B cell (primary cell): Measurements from ENCODE around the gene SAPCD2. TPM values are rescaled to one million over a fixed set of nuclear protein-coding genes. Genes with fewer than 3 reads are reported as not detected.

Experiments used
- ATAC-seq: fragments of 200-7000 bp; cut with Tn5 transposase; one replicate; pipeline ENCODE4 v1.10.0; 2021; ENCODE audit warnings: low read depth, mild to moderate bottlenecking, moderate number of reproducible peaks, moderate library complexity
- CTCF ChIA-PET: fragments of 350-600 bp; sonication (Branson Sonifier 250); formaldehyde crosslinking; loops from one replicate; lab custom pipeline; 2021; ENCODE audit warnings: antibody characterized with exemption, inconsistent platforms; lab: Charles Lee
- POLR2A ChIA-PET: fragments of 350-600 bp; sonication (Branson Sonifier 250); formaldehyde crosslinking; loops from one replicate; lab custom pipeline; 2021; ENCODE audit warnings: antibody characterized with exemption; lab: Charles Lee
- DNase-seq: peaks from one replicate; pipeline ENCODE4 v3.0.0; 2013
- H2AFZ ChIP-seq: 2 replicates; pipeline ENCODE4 v1.6.1; 2012; ENCODE audit warnings: mild to moderate bottlenecking, low read depth, low read length; ENCODE audit not compliant: insufficient read depth, poor library complexity, severe bottlenecking
- H3K27ac ChIP-seq, 2 donors: 1 replicate in 1 of 2; 2 replicates in 1 of 2; pipeline ENCODE4 v1.5.1; 2012 to 2013; ENCODE audit warnings: low read length in 2 of 2, mild to moderate bottlenecking in 2 of 2, moderate library complexity in 1 of 2
- H3K27me3 ChIP-seq, 4 experiments: fragments of 200-600 bp in 1 of 4; sonication (generic) in 1 of 4; replicated peaks in 1 of 4; 1 replicate in 2 of 4; 2 replicates in 2 of 4; pipeline versions ENCODE4 v1.6.1 to v1.7.0; 2013 to 2016; ENCODE audit warnings: low read length in 3 of 4, mild to moderate bottlenecking in 2 of 4, mixed read lengths in 1 of 4, moderate library complexity in 1 of 4; ENCODE audit not compliant: insufficient read depth in 4 of 4, control insufficient read depth in 3 of 4; ENCODE audit errors: control extremely low read depth in 1 of 4
- H3K36me3 ChIP-seq, 2 experiments: replicated peaks in 1 of 2; 1 replicate in 1 of 2; 2 replicates in 1 of 2; pipeline versions ENCODE4 v1.6.1 to v1.7.1; 2013; ENCODE audit warnings: low read length in 1 of 2; ENCODE audit not compliant: insufficient read depth in 2 of 2, control insufficient read depth in 1 of 2; ENCODE audit errors: control extremely low read depth in 1 of 2, extremely low read depth in 1 of 2
- H3K4me1 ChIP-seq, 2 donors: fragments of 200-600 bp in 1 of 2; sonication (generic) in 1 of 2; 1 replicate in 1 of 2; 2 replicates in 1 of 2; pipeline versions ENCODE4 v1.5.1 to v1.6.1; 2013 to 2017; ENCODE audit warnings: low read length in 2 of 2; ENCODE audit not compliant: control insufficient read depth in 2 of 2, insufficient read depth in 2 of 2
- H3K4me2 ChIP-seq: replicated peaks from 2 replicates; pipeline ENCODE3; 2012; ENCODE audit warnings: mild to moderate bottlenecking, low read depth, low read length; ENCODE audit not compliant: poor library complexity, severe bottlenecking
- H3K4me3 ChIP-seq, 5 experiments: fragments of 200-600 bp in 1 of 5; sonication (generic) in 1 of 5; 1 replicate in 3 of 5; 2 replicates in 2 of 5; pipeline versions ENCODE4 v1.5.1 to v1.7.0; 2011 to 2016; ENCODE audit warnings: low read length in 4 of 5, mild to moderate bottlenecking in 4 of 5, low read depth in 2 of 5, control low read depth in 1 of 5, moderate library complexity in 1 of 5; ENCODE audit not compliant: insufficient read depth in 1 of 5; ENCODE audit errors: control extremely low read depth in 1 of 5, extremely low read depth in 1 of 5
- H3K79me2 ChIP-seq: fragments of 200-600 bp; sonication (generic); one replicate; pipeline ENCODE4 v1.6.0; 2016; ENCODE audit warnings: low read length; ENCODE audit not compliant: control insufficient read depth, insufficient read depth
- H3K9ac ChIP-seq: fragments of 200-600 bp; sonication (generic); 2 replicates; pipeline ENCODE4 v1.6.1; 2017; ENCODE audit warnings: mild to moderate bottlenecking, low read length, moderate library complexity
- H3K9me3 ChIP-seq, 3 donors: one replicate each; pipeline versions ENCODE4 v1.6.1 to v1.7.1; 2013; ENCODE audit warnings: low read length in 2 of 3; ENCODE audit not compliant: control insufficient read depth in 2 of 3, insufficient read depth in 1 of 3; ENCODE audit errors: control extremely low read depth in 1 of 3
- H4K20me1 ChIP-seq: 2 replicates; pipeline ENCODE4 v1.6.0; 2012; ENCODE audit warnings: mild to moderate bottlenecking, low read length; ENCODE audit not compliant: insufficient read depth, control insufficient read depth, poor library complexity, severe bottlenecking
- H3K27ac Mint-ChIP-seq: one replicate; pipeline ENCODE4 v1.8.0; 2021; ENCODE audit warnings: mixed read lengths
- H3K27me3 Mint-ChIP-seq: one replicate; pipeline ENCODE4 v1.8.0; 2021; ENCODE audit warnings: mixed read lengths
- H3K4me1 Mint-ChIP-seq: one replicate; pipeline ENCODE4 v1.8.0; 2021; ENCODE audit warnings: mixed read lengths
- H3K4me3 Mint-ChIP-seq: one replicate; pipeline ENCODE4 v1.8.0; 2021; ENCODE audit warnings: mixed read lengths
- H3K9me3 Mint-ChIP-seq: one replicate; pipeline ENCODE4 v1.8.0; 2022; ENCODE audit warnings: mixed read lengths; ENCODE audit not compliant: insufficient read depth
- EZH2 ChIP-seq: IDR thresholded peaks from 2 replicates; pipeline ENCODE4 v1.6.1; 2012; ENCODE audit warnings: borderline replicate concordance, low read depth, mild to moderate bottlenecking, moderate library complexity, low read length; ENCODE audit not compliant: insufficient read depth, poor library complexity, severe bottlenecking
- WGBS: methylation state at CpG from one replicate; pipeline ENCODE4 v1.1.5; 2013; ENCODE audit warnings: missing lambda C conversion rate; ENCODE audit not compliant: insufficient coverage; 5-methylcytosine and 5-hydroxymethylcytosine counted together
- intact Hi-C: fragments of 100-400 bp; cut with micrococcal nuclease; formaldehyde crosslinking; loops from one replicate; pipeline ENCODE4 v1.10.0; 2022
- polyA plus RNA-seq: library from polyadenylated mRNA; depleted of rRNA; stranded (reverse); fragments of >200 nt; gene quantifications from 2 replicates; pipeline ENCODE4 v1.2.3, GENCODE V29; 2012
- total RNA-seq, 2 donors: library from RNA; stranded (reverse); fragments of 120-200 nt in 1 of 2; gene quantifications; 1 replicate in 1 of 2; 2 replicates in 1 of 2; pipeline versions ENCODE4 v1.2.3 to v1.2.4, GENCODE V29; 2013 to 2022
- TF ChIP-seq, protein P1 (sequence below): fragments of 200-600 bp; IDR thresholded peaks from one replicate; pipeline ENCODE4 v1.8.0; 2022; ENCODE audit warnings: antibody characterized with exemption, mild to moderate bottlenecking

SAPCD2 gene
- total and polyA plus RNA-seq, 2 donors (not counting 1 experiment from before 2014, with no cell fraction given): 0.39 to 0.69 TPM

DNA sequence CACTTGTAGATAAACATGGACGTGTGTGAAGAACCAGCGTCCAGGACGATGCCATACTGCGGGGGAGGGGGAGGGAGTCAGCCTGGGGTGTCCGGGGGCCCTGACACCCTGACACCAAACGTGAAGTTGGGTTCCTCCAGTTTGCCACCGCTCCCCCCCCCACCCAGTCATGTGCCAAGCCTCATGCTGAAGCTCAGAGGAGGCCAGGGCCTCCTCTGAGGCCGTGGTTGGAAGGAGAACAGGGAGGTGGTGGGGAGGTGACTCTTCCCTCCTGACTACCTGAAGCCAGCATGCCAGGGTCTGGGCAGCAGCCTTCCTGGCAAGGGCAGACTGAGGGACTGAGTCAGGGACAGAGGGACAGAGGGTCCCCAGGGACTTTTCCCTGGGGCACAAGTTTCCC lies 18.1 kb downstream of the SAPCD2 start:
- Histone ChIP-seq H3K36me3 (no peaks in the 10 kb centered on the region), H3K27ac (no peak overlapping the region), H3K9me3 (peaks cover 0 to 27% (median 0%) of the 10 kb centered on the region in 3 donors), H3K27me3 (peaks cover 0 to 69% (median 40%) of the 10 kb centered on the region in 4 experiments), H2AFZ (no peak overlapping the region), H3K4me2 (no peak overlapping the region), H3K9ac (no peak overlapping the region), H3K79me2 (no peaks in the 10 kb centered on the region), H3K4me3 (no peak overlapping the region), H4K20me1 (no peaks in the 10 kb centered on the region), H3K4me1 (peaks cover 14 to 20% of the 10 kb centered on the region in 2 donors)
- DNase-seq (no peak), ATAC-seq (no peak)
- no peak for TF ChIP-seq EZH2
- TF ChIP-seq, protein P1, sequence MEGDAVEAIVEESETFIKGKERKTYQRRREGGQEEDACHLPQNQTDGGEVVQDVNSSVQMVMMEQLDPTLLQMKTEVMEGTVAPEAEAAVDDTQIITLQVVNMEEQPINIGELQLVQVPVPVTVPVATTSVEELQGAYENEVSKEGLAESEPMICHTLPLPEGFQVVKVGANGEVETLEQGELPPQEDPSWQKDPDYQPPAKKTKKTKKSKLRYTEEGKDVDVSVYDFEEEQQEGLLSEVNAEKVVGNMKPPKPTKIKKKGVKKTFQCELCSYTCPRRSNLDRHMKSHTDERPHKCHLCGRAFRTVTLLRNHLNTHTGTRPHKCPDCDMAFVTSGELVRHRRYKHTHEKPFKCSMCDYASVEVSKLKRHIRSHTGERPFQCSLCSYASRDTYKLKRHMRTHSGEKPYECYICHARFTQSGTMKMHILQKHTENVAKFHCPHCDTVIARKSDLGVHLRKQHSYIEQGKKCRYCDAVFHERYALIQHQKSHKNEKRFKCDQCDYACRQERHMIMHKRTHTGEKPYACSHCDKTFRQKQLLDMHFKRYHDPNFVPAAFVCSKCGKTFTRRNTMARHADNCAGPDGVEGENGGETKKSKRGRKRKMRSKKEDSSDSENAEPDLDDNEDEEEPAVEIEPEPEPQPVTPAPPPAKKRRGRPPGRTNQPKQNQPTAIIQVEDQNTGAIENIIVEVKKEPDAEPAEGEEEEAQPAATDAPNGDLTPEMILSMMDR: no peak
- ChIA-PET POLR2A (interaction anchor here (0.8 to 1.0 kb wide), 2 partner anchors 23 to 190 kb away, joined by 3 to 4 read pairs; no protein-coding TSS in a partner anchor), CTCF (interaction anchor here (0.8 to 1.5 kb wide), 5 partner anchors 9 to 16 kb away, joined by 3 to 6 read pairs (median 4); no protein-coding TSS in a partner anchor)
- Mint-ChIP-seq H3K27ac (no peak overlapping the region), H3K27me3 (peaks cover 13% of the 10 kb centered on the region), H3K4me1 (peaks cover 4% of the 10 kb centered on the region), H3K9me3 (no peaks in the 10 kb centered on the region), H3K4me3 (no peak overlapping the region)
- 75% methylated on average over 1 of the region's 8 CpGs for WGBS
- intact Hi-C loops: no loop called here

DNA sequence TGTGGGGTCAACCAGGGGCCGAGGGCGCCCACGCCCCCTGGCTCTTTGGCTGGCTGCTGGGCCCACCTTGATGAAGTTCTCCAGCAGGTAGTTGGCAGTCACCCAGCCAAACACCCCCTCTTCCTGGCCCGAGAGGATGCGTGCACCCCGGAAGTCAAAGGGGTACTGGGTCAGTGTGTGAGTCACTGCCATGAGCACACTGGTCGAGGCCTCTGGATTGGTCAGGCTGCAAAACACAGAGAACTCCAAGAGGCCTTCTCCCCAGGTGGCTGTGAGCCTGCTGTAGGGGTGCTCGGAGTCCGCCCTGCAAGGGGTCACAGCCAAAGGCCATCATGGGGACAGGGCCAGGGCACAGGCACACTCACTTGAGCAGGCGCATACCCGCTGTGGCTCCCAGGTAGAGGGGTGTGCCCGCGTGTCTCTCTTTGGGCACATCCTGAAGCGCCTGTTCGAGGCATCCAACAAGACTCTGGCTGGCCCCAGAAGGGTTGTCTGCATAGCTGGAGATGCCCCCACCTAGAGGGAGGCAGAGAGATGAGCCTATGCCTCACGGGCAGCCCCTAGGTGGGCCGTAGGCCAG lies 19.1 kb downstream of the SAPCD2 start:
- TF ChIP-seq EZH2: no peak
- TF ChIP-seq, protein P1: no peak
- peaks cover 8% of the 10 kb centered on the region for H3K4me1 Mint-ChIP-seq
- H3K4me3 Mint-ChIP-seq: no peak overlapping the region
- H3K79me2 ChIP-seq: no peaks in the 10 kb centered on the region
- ATAC-seq (no peak), DNase-seq (no peak)
- H4K20me1 ChIP-seq: peaks cover 3% of the 10 kb centered on the region
- POLR2A ChIA-PET: no interaction called here
- H3K27ac Mint-ChIP-seq: no peak overlapping the region
- intact Hi-C loops: no loop called here
- peaks cover 0 to 34% (median 0%) of the 10 kb centered on the region in 3 donors for H3K9me3 ChIP-seq
- H3K4me2 ChIP-seq: no peak overlapping the region
- no peaks in the 10 kb centered on the region for H3K9me3 Mint-ChIP-seq
- CTCF ChIA-PET: no interaction called here
- peaks cover 20 to 30% of the 10 kb centered on the region in 2 donors for H3K4me1 ChIP-seq
- 93% methylated on average over 16 of the region's 17 CpGs for WGBS
- peaks cover 13% of the 10 kb centered on the region for H3K27me3 Mint-ChIP-seq
- peaks cover 0 to 80% (median 48%) of the 10 kb centered on the region in 4 experiments for H3K27me3 ChIP-seq
- H3K4me3 ChIP-seq: no peak overlapping the region
- H3K9ac ChIP-seq: no peak overlapping the region
- no peaks in the 10 kb centered on the region for H3K36me3 ChIP-seq
- H3K27ac ChIP-seq: no peak overlapping the region
- H2AFZ ChIP-seq: no peak overlapping the region
